ENCODE data around the gene HEMK1. TPM values are rescaled to one million over a fixed set of nuclear protein-coding genes. Genes with fewer than 3 reads are reported as not detected.

HEMK1 gene
- total RNA-seq, 1 donor from 2014 or later, result 15.2 TPM

DNA sequence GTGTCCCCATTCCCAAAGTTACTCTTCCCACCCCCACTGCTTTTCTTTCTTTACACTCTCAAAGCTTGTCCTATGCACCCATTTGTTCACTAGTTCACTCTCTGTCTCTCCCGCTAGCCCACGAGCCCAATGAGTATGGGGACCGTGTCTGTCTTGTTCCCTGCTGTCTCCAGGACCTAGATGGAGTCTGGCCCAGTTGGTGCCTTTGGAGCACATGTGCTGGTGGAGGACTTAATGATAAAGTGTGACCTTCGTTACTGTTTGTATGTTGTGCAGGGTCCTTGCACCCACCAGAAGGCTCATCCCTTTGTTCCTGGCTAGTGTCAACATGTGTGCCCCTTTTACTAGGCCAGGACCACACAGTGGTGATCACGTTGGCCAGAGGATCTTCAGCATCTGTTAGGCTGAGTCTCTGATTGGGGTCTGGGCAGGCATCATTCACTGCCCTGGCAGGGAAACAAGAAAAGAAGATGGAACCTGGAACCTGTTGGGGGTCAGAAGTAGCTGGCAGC lies 34.8 kb downstream of the HEMK1 start:
- DNase-seq (ENCODE audit: low spot score), result no peak
- H3K27ac Mint-ChIP-seq (ENCODE audit: unreplicated experiment), result no peak overlapping the region
- no peaks in the 10 kb centered on the region for H3K27me3 Mint-ChIP-seq (ENCODE audit: low read depth)
- H3K4me1 Mint-ChIP-seq (ENCODE audit: low read depth), result peaks cover 38% of the 10 kb centered on the region
- no peaks in the 10 kb centered on the region for H3K9me3 Mint-ChIP-seq (ENCODE audit: low read depth)
- no peaks in the 10 kb centered on the region for H3K36me3 Mint-ChIP-seq (ENCODE audit: low read depth)
- H3K4me3 Mint-ChIP-seq (ENCODE audit: unreplicated experiment), result no peak overlapping the region
- TF ChIP-seq, protein P1, sequence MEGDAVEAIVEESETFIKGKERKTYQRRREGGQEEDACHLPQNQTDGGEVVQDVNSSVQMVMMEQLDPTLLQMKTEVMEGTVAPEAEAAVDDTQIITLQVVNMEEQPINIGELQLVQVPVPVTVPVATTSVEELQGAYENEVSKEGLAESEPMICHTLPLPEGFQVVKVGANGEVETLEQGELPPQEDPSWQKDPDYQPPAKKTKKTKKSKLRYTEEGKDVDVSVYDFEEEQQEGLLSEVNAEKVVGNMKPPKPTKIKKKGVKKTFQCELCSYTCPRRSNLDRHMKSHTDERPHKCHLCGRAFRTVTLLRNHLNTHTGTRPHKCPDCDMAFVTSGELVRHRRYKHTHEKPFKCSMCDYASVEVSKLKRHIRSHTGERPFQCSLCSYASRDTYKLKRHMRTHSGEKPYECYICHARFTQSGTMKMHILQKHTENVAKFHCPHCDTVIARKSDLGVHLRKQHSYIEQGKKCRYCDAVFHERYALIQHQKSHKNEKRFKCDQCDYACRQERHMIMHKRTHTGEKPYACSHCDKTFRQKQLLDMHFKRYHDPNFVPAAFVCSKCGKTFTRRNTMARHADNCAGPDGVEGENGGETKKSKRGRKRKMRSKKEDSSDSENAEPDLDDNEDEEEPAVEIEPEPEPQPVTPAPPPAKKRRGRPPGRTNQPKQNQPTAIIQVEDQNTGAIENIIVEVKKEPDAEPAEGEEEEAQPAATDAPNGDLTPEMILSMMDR (IDR thresholded peaks at IDR 0.05), result no peak

DNA sequence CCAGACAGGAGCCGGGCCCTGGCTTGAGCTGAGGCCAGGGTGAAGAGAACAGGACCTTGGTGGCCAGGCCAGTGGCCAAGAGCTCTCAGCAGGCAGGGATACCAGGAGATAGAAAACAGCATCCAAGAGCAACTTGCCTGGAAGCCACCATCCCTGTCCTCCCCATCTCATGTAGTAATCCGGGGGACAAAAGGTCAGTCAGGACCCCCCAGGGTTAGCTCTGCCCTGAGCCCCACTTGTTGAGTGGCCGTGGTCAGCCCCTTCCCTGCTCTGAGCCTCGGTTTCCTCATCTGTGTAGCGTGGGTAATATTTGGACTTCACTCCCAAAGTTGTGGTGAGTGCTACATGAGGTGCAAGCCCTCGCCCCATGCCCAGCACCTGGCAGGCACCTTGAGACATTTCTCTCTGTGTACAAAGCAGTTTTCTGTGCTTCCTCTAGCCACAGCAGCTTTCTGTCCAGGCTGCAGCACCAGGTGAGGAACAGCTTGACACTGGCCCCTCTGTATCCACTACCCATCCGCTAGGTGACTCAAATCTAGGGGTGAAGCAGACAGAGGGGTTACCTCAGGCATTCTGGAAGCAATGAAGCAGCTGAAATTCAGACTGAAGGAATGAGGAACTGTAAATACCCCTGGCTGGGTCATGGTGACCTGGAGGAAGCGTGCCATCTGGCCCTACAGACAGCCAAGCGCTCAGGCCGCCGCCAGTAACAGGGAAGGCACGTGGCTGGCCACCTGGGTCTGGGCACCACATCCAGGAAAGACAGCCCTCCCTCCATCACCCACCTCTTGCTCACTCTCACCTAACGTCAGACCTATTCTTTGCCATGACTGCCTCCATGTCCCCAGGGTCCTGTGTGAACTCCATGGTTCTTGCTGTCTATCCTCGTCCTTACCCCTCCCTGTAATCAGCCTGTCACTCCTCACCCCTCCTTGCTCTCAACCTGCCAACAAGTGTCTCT lies 35.6 kb downstream of the HEMK1 start:
- Mint-ChIP-seq H3K36me3 (ENCODE audit: low read depth) (no peaks in the 10 kb centered on the region), H3K27ac (ENCODE audit: unreplicated experiment) (no peak overlapping the region), H3K9me3 (ENCODE audit: low read depth) (no peaks in the 10 kb centered on the region), H3K27me3 (ENCODE audit: low read depth) (no peaks in the 10 kb centered on the region), H3K4me3 (ENCODE audit: unreplicated experiment) (no peak overlapping the region), H3K4me1 (ENCODE audit: low read depth) (peaks cover 31% of the 10 kb centered on the region)
- TF ChIP-seq, protein P1 (IDR thresholded peaks at IDR 0.05), result no peak
- DNase-seq (ENCODE audit: low spot score), result no peak

DNA sequence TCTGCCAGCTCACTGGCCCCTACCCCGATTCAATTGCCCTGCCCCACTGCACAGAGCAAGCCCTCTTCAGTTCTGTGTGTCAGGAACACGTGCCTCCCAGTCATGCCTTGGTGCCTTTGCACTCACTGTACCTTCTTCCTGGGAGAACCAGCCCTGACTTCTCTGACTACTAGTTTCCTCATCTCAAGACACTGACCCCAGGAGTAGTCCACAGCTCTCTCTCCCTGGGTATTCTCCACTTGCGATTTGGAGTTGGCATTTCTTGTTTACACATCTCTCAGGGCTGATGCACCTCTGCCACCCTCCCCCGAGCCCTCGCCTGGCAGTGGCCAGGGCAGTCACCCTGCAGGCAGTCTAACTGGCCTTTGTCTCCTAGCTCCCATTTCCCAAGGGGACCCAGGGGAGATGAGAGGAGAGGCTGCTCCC lies 36.6 kb downstream of the HEMK1 start:
- Mint-ChIP-seq H3K4me3 (ENCODE audit: unreplicated experiment) (no peak overlapping the region), H3K4me1 (ENCODE audit: low read depth) (peaks cover 26% of the 10 kb centered on the region), H3K27me3 (ENCODE audit: low read depth) (no peaks in the 10 kb centered on the region), H3K9me3 (ENCODE audit: low read depth) (no peaks in the 10 kb centered on the region), H3K27ac (ENCODE audit: unreplicated experiment) (no peak overlapping the region), H3K36me3 (ENCODE audit: low read depth) (no peaks in the 10 kb centered on the region)
- TF ChIP-seq, protein P1 (IDR thresholded peaks at IDR 0.05), result no peak
- DNase-seq (ENCODE audit: low spot score), result no peak

DNA sequence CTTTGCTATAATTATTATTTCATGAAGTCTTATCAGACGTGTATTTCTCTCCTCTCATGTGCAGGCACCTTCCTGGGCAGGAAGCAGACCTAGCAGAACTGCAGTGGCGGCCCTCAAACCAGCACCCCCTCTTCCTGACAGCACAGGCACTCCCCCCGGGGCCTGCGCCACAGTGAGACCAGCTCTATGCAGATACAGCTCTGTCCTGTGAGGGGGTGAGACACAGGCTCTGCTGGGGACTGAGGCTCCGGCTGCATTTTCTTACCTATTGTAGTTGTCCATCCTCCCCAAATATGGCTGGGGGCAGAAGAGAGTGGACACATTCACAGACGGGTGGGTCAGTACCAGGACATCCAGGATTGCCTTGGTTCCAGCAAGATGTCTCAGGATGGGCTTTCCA lies 37.3 kb downstream of the HEMK1 start:
- no peak overlapping the region for H3K4me3 Mint-ChIP-seq (ENCODE audit: unreplicated experiment)
- H3K4me1 Mint-ChIP-seq (ENCODE audit: low read depth), result peaks cover 23% of the 10 kb centered on the region
- DNase-seq (ENCODE audit: low spot score), result no peak
- no peak overlapping the region for H3K27ac Mint-ChIP-seq (ENCODE audit: unreplicated experiment)
- H3K9me3 Mint-ChIP-seq (ENCODE audit: low read depth), result no peaks in the 10 kb centered on the region
- TF ChIP-seq, protein P1 (IDR thresholded peaks at IDR 0.05), result no peak
- no peaks in the 10 kb centered on the region for H3K36me3 Mint-ChIP-seq (ENCODE audit: low read depth)
- H3K27me3 Mint-ChIP-seq (ENCODE audit: low read depth), result no peaks in the 10 kb centered on the region

DNA sequence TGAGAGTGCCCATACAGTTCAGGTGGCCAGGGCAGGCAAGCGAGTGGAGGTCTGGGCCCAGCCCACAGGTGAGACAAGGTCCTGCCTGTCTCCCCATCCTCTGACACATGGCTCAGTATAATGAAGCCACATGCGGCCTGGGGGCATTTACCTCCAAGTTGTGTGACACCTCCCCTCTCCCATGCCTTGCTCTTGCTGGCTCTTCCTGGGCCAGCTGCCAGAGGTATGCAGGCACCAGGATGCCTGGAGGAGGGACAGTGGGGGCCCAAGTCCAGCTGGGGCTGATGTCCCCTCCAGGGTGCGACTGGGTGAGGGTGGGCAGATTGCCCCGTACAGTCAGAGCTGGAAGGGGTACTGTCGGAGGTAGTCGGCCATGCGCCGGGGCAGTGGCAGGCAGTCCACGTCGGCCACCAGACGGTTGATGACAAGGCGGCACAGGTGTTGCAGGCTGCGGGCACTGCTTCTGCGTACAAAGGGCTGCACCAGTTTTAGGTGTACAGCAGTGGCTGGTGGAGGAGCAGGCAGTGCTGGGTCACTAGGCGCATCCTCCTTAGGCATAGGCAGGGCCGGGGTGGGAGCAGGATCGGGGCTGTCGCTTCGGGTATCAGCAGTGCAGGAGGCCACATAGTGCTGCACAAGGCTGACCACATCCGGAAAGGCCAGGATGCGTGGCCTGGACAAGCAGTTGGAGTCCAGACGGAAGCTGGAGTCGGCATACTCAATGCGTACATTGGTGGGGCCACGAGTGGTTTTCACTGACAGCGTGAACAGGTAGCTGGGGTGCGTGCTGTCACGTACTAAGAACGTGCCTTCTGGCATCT lies 38.2 kb downstream of the HEMK1 start:
- Mint-ChIP-seq H3K4me3 (ENCODE audit: unreplicated experiment) (no peak overlapping the region), H3K27me3 (ENCODE audit: low read depth) (no peaks in the 10 kb centered on the region), H3K4me1 (ENCODE audit: low read depth) (peaks cover 21% of the 10 kb centered on the region), H3K36me3 (ENCODE audit: low read depth) (no peaks in the 10 kb centered on the region), H3K27ac (ENCODE audit: unreplicated experiment) (no peak overlapping the region), H3K9me3 (ENCODE audit: low read depth) (no peaks in the 10 kb centered on the region)
- TF ChIP-seq, protein P1 (IDR thresholded peaks at IDR 0.05), result no peak
- DNase-seq (ENCODE audit: low spot score), result no peak

All from chondrocyte (in vitro differentiated cells).